Measurements from ENCODE around the gene PIK3R6. TPM values are rescaled to one million over a fixed set of nuclear protein-coding genes. Genes with fewer than 3 reads are reported as not detected.

The PIK3R6 gene
- total RNA-seq, 1 experiment from 2014 or later: not detected

DNA sequence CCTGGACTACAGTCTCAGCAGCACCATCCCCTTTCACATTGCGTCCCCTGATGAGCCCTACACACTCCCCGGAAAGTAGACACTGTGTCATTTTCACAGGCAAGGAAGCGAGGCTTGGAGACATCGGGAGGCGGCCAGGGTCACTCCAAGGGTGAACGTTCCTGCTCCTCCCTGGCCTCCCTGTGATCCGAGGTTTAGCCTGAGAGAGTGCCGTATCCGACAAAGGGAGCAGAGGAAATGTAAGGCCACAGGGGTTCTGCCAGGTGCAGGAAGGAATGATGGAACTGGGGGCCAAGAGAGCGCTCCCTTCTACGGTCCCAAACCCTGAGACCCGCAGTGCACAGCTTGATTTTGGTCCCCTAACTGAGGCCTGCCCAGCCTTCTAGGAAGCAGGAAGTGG is 8.0 kb upstream of the PIK3R6 start:
- no peak for DNase-seq
- ChIA-PET CTCF (no interaction called here), POLR2A (no interaction called here)
- H3K4me1 ChIP-seq: peaks cover 29% of the 10 kb centered on the region
- Mint-ChIP-seq H3K4me1 (ENCODE audit: low read depth, unreplicated experiment) (peaks cover 6% of the 10 kb centered on the region), H3K9me3 (ENCODE audit: unreplicated experiment) (no peaks in the 10 kb centered on the region), H3K36me3 (ENCODE audit: insufficient read depth, unreplicated experiment) (no peaks in the 10 kb centered on the region), H3K27me3 (ENCODE audit: insufficient read depth, unreplicated experiment) (no peaks in the 10 kb centered on the region), H3K27ac (ENCODE audit: unreplicated experiment) (no peak overlapping the region), H3K4me3 (ENCODE audit: unreplicated experiment) (no peak overlapping the region)
- H3K27me3 ChIP-seq (replicated peaks; ENCODE audit: control insufficient read depth, insufficient read depth, low read length): no peaks in the 10 kb centered on the region
- no peaks in the 10 kb centered on the region for H3K9me3 ChIP-seq
- H3K4me3 ChIP-seq (ENCODE audit: low read depth, low read length): no peak overlapping the region
- no TSS peak for BruUV-seq (replicated peaks)
- no peaks in the 10 kb centered on the region for H3K36me3 ChIP-seq (ENCODE audit: control insufficient read depth, insufficient read depth, low read length)
- no peak for TF ChIP-seq CTCF (IDR thresholded peaks at IDR 0.05; ENCODE audit: insufficient read depth in 1 of 2, low read depth in 1 of 2, low read length in 1 of 2, severe bottlenecking in 1 of 2, unreplicated experiment in 1 of 2)
- intact Hi-C loops (cut with micrococcal nuclease; ENCODE audit: unreplicated experiment): no loop called here

DNA sequence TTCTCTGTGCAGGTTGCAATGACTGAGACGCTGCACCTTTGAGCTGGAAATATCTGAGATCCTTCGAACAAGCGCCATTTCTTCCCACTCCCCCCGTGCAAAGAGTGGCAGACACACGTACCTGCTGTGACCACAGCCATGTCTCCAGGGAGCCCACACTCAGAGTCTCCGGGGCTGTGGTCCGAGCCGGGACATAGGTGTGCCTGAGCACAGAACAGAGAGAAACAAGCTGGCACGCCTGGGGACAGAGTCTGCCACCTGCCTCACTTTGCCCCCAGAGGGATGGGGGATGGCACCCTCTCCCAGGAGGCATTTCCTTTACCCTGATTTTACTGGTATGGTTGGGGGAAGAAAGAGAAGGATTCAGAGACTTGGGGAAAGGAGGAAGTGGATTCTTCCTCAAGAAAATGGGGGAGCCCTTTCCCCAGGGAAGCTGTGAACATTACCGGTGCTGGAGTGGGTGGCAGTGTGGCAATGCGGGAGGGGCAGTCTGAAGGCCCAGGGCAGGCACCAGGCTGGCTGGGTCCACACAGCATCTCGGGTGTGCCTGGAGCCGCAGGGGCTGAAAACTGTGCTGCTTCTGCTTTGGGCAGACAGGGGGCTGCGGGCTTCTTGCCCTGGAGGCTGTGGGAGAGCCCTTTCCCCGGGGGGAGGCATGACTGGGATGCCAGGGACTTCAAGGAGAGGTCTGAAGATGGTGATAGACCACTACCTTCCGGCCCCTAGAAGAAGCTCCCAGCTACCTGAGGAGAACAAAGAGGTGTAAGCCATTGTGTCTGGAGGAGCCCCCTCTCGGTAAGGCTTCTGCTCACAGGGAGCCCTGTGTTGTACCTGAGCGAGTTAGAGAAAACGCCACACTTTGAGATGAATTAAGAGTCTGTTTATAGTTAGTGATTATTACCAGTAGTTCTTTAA is 6.6 kb upstream of the PIK3R6 start:
- no peaks in the 10 kb centered on the region for H3K9me3 Mint-ChIP-seq (ENCODE audit: unreplicated experiment)
- CTCF ChIA-PET: no interaction called here
- H3K27me3 Mint-ChIP-seq (ENCODE audit: insufficient read depth, unreplicated experiment): no peaks in the 10 kb centered on the region

More for the DNA sequence above, 6.6 kb upstream of the PIK3R6 start:
- no peaks in the 10 kb centered on the region for H3K27me3 ChIP-seq (replicated peaks; ENCODE audit: control insufficient read depth, insufficient read depth, low read length)
- H3K27ac Mint-ChIP-seq (ENCODE audit: unreplicated experiment): no peak overlapping the region
- peaks cover 6% of the 10 kb centered on the region for H3K4me1 Mint-ChIP-seq (ENCODE audit: low read depth, unreplicated experiment)
- DNase-seq: no peak
- H3K36me3 Mint-ChIP-seq (ENCODE audit: insufficient read depth, unreplicated experiment): no peaks in the 10 kb centered on the region
- BruUV-seq (replicated peaks): no TSS peak
- H3K4me1 ChIP-seq: peaks cover 29% of the 10 kb centered on the region
- intact Hi-C loops (cut with micrococcal nuclease; ENCODE audit: unreplicated experiment): no loop called here
- POLR2A ChIA-PET: no interaction called here
- TF ChIP-seq CTCF (IDR thresholded peaks at IDR 0.05; ENCODE audit: insufficient read depth in 1 of 2, low read depth in 1 of 2, low read length in 1 of 2, severe bottlenecking in 1 of 2, unreplicated experiment in 1 of 2): no peak
- no peaks in the 10 kb centered on the region for H3K36me3 ChIP-seq (ENCODE audit: control insufficient read depth, insufficient read depth, low read length)
- peak overlapping the region; percentile 18 for H3K4me3 Mint-ChIP-seq (ENCODE audit: unreplicated experiment)
- H3K4me3 ChIP-seq (ENCODE audit: low read depth, low read length): no peak overlapping the region
- H3K9me3 ChIP-seq: no peaks in the 10 kb centered on the region
